ENCODE measurements around the gene SMPD2. TPM values are rescaled to one million over a fixed set of nuclear protein-coding genes. Genes with fewer than 3 reads are reported as not detected.

The SMPD2 gene
- total and polyA plus RNA-seq, 5 experiments from 2014 or later: 5.8 to 16.3 (median 8.2) TPM

DNA sequence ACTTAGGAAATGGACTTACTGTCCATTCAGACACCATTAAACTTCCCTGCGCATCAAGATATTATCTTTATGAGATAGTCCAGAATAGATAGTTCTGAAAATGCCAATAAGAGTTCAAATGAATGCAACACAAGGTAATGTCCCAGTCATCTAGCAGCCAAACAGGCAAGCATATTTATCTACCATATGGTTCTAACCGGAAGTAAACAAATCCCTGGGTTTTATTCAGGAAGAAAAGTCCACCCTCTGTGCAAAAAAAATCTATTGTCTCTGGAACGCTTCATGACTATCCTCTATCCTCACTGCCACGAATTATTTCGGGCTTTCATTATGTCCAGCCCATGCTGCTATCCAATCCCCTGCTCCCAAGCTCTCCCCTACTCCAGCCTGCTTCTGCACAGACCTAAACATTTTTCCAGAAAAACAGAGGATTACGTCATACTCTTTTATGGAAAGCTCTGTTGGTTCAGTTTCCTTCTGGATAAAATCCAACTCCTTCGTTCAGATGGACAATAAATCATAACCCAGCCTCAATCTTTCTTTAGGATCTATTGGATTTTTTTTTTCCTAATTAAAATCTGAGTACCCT, 11.5 kb upstream of the SMPD2 start:
- H3K9me3 Mint-ChIP-seq: no peaks in the 10 kb centered on the region
- H3K4me3 Mint-ChIP-seq: no peak overlapping the region
- no peak overlapping the region for H3K27ac Mint-ChIP-seq
- peaks cover 0 to 4% (median 0%) of the 10 kb centered on the region in 4 donors for H3K4me1 Mint-ChIP-seq
- peaks cover 0 to 2% (median 0%) of the 10 kb centered on the region in 5 donors for H3K27me3 Mint-ChIP-seq
- DNase-seq (no peak), ATAC-seq (no peak)
- H3K36me3 Mint-ChIP-seq: no peaks in the 10 kb centered on the region
- POLR2A ChIA-PET: no interaction called here

DNA sequence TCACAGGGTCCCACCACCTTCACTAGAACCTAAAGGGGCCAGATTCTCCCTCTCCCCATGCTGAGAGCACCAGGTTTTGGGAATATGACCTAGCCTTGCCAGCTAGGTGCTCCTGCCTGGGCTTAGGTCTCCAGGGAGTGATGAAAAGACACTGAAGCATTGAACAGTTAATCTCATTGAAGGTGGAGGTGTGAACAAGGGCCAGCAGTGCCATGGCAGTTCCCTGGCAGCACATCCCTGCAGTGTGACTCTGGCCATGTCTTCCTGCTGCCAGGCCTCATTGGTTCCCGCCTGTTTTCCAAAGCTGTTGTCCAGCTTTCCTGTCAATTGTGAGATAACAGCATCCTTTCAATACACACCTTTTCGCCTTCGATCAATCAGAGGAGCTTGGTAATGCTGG, 11.0 kb upstream of the SMPD2 start:
- ATAC-seq (no peak), DNase-seq (no peak)
- Mint-ChIP-seq H3K4me1 (peaks cover 0 to 4% (median 0%) of the 10 kb centered on the region in 4 donors), H3K36me3 (no peaks in the 10 kb centered on the region), H3K27me3 (peaks cover 0 to 2% (median 0%) of the 10 kb centered on the region in 5 donors), H3K9me3 (no peaks in the 10 kb centered on the region), H3K4me3 (no peak overlapping the region), H3K27ac (no peak overlapping the region)
- POLR2A ChIA-PET: no interaction called here

DNA sequence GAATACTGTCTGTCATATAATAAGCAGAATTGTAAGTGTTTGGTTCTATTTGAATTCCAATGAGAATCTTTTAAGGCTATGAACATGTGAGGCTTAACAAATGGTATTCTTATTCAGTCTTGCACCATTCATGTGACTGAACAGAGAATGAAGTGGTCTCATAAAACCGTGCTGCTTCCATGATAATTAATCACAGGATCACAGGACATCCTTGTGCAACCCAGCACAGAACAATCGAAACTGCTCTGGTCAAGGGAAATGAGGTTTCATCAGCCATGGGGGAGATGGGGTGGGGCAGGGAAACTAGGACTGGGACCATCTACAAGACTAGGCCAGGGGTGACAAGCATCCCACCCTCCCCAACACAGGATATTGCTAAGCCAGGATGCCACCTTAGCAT, 6.1 kb upstream of the SMPD2 start:
- ATAC-seq: no peak
- H3K36me3 Mint-ChIP-seq: no peaks in the 10 kb centered on the region
- H3K9me3 Mint-ChIP-seq: no peaks in the 10 kb centered on the region

DNA sequence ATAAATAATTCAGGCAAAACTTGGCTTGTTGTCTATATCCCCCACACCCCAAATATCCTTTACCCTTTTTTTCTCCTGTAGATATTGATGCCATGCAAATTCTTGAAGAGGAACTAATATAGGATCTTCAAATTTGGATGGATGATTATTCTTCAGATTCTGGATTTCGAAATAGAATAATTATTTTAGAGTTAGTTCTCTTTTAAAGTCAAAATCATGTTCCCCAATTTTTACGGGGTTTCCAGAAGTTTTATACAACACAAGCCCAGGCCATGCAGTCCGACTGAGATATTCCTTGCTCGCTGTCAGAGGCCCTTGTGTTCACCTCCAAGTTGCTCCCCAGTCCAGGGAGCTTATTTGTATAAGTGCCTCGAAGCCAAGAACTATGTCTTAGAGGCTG, 4.5 kb upstream of the SMPD2 start:
- Mint-ChIP-seq H3K27me3 (no peaks in the 10 kb centered on the region), H3K4me3 (no peak overlapping the region), H3K27ac (no peak overlapping the region), H3K36me3 (no peaks in the 10 kb centered on the region), H3K9me3 (no peaks in the 10 kb centered on the region), H3K4me1 (peaks cover 1 to 5% (median 3%) of the 10 kb centered on the region in 4 donors)
- ATAC-seq: no peak
- POLR2A ChIA-PET: interaction anchor here (1.4 kb wide), 1 partner anchor 54 kb away, joined by 3 read pairs; the partner anchor contains the start of gene CD164
- DNase-seq: no peak

More for the DNA sequence above, 6.1 kb upstream of the SMPD2 start:
- no peak for DNase-seq
- Mint-ChIP-seq H3K4me3 (peak overlapping the region in 1 of 10 donors; percentile 20), H3K27ac (no peak overlapping the region), H3K27me3 (no peaks in the 10 kb centered on the region), H3K4me1 (peaks cover 0 to under 1% (median 0%) of the 10 kb centered on the region in 4 donors)
- POLR2A ChIA-PET: no interaction called here

DNA sequence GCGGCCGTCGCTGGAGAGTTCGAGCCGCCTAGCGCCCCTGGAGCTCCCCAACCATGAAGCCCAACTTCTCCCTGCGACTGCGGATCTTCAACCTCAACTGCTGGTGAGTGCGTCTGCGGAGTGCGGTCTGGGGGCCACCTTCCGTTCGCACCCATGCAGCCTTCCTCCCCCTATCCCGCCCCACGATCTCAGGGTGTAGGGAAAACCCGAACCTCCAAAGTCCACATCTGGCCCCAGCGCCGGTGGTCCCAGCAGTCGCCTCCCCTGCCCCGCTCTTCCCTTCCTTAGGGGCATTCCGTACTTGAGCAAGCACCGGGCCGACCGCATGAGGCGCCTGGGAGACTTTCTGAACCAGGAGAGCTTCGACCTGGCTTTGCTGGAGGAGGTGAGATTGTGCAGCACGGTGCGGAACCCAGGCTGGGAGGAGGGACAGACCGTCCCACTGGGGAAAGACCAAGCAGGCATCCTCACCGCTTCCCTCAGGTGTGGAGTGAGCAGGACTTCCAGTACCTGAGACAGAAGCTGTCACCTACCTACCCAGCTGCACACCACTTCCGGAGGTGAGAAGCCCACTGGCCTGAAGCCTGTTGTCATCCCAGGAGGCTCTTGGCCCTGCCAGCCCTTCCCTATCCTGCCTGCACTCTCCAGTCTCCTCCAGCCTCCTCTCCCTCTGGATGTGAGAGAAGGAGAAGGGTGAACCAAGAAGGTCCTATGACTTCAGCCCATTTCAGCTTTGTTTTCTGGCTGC, 719 bp downstream of the SMPD2 start:
- H3K27ac Mint-ChIP-seq: peak overlapping the region; percentile 78 to 98 (median 96)
- H3K36me3 Mint-ChIP-seq: peaks cover 0 to 13% (median 0%) of the 10 kb centered on the region in 3 donors
- ATAC-seq (peak; percentile 28 to 57), DNase-seq (peak in 6 of 10 donors; percentile 42 to 74 (median 54))
- no peaks in the 10 kb centered on the region for H3K9me3 Mint-ChIP-seq
- no peaks in the 10 kb centered on the region for H3K27me3 Mint-ChIP-seq
- peak overlapping the region; percentile 89 to 97 (median 93) for H3K4me3 Mint-ChIP-seq
- peaks cover 22 to 36% (median 30%) of the 10 kb centered on the region in 4 donors for H3K4me1 Mint-ChIP-seq
- POLR2A ChIA-PET: interaction anchor here (0.5 to 6.8 kb wide), 14 partner anchors 12 to 1533 kb away, joined by 3 to 131 read pairs (median 6); partner anchors contain the start of genes CD164, MICAL1 and ZBTB24

DNA sequence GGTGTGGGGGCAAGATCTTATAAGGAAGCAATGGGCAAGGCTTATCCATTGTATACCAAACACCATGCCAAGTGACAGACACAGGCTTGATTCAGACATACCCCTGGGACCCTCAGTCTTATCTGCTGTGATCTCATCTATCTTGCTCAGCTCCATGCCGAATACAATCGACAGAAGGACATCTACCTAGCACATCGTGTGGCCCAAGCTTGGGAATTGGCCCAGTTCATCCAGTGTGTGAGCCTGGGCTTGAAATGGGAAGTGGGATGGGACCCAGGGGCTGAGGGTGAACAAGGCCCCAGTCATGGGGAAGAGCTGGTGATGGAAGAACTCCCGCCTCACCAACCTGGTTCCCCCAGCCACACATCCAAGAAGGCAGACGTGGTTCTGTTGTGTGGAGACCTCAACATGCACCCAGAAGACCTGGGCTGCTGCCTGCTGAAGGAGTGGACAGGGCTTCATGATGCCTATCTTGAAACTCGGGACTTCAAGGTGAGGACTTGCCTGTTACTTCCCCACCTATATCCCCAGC, 1.9 kb downstream of the SMPD2 start:
- no peak for DNase-seq
- H3K27ac Mint-ChIP-seq: peak overlapping the region; percentile 78 to 98 (median 96)

DNA sequence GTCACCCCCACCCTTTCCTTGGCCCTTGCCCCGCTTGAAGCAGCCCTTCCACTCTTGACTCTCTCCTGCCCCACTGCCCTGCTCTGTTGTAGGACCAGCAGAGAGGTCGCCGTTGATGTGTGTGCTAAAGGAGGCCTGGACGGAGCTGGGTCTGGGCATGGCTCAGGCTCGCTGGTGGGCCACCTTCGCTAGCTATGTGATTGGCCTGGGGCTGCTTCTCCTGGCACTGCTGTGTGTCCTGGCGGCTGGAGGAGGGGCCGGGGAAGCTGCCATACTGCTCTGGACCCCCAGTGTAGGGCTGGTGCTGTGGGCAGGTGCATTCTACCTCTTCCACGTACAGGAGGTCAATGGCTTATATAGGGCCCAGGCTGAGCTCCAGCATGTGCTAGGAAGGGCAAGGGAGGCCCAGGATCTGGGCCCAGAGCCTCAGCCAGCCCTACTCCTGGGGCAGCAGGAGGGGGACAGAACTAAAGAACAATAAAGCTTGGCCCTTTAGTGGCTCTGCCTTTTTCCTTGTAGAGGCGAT, 3.0 kb downstream of the SMPD2 start:
- Mint-ChIP-seq H3K36me3 (peaks cover 0 to 17% (median 0%) of the 10 kb centered on the region in 3 donors), H3K27me3 (no peaks in the 10 kb centered on the region), H3K4me1 (peaks cover 30 to 53% (median 42%) of the 10 kb centered on the region in 4 donors), H3K9me3 (no peaks in the 10 kb centered on the region), H3K4me3 (peak overlapping the region in 1 of 10 donors; percentile 26), H3K27ac (peak overlapping the region; percentile 43 to 98 (median 81))
- POLR2A ChIA-PET: interaction anchor here (0.9 to 6.8 kb wide), 4 partner anchors 10 to 61 kb away, joined by 4 to 131 read pairs (median 36); partner anchors contain the start of genes CD164 and MICAL1
- DNase-seq (no peak), ATAC-seq (no peak)

More for the DNA sequence above, 1.9 kb downstream of the SMPD2 start:
- peaks cover 24 to 42% (median 33%) of the 10 kb centered on the region in 4 donors for H3K4me1 Mint-ChIP-seq
- no peaks in the 10 kb centered on the region for H3K9me3 Mint-ChIP-seq
- POLR2A ChIA-PET: interaction anchor here (1.5 to 6.8 kb wide), 3 partner anchors 11 to 60 kb away, joined by 6 to 131 read pairs (median 68); partner anchors contain the start of genes CD164, MICAL1 and ZBTB24
- H3K4me3 Mint-ChIP-seq: peak overlapping the region; percentile 77 to 97 (median 92)
- ATAC-seq: no peak
- H3K27me3 Mint-ChIP-seq: no peaks in the 10 kb centered on the region
- peaks cover 0 to 17% (median 0%) of the 10 kb centered on the region in 3 donors for H3K36me3 Mint-ChIP-seq

DNA sequence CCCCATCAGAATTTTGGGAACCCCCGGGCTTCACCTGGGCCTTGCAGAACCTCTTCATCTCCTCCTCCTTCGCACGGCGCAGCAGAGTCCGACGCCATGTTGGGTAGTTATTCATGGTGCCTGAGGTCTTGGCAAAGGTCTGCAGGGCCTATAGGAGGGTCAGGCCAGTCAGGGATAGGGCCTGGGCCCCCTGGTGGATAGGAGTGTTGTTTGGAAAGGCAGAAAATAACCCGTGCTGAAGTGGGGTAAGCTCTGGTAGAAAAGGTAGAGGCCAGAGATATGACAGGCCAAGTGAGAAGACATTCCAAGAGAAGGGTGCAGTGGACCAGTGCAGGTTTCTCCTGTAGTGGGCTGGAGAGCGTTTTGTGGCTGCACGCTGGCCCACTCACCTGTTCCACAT, 4.9 kb downstream of the SMPD2 start:
- H3K36me3 Mint-ChIP-seq: peaks cover 0 to 17% (median 0%) of the 10 kb centered on the region in 3 donors
- H3K27me3 Mint-ChIP-seq: no peaks in the 10 kb centered on the region
- ATAC-seq (no peak), DNase-seq (no peak)
- H3K4me1 Mint-ChIP-seq: peaks cover 39 to 70% (median 55%) of the 10 kb centered on the region in 4 donors
- H3K4me3 Mint-ChIP-seq: no peak overlapping the region
- no peaks in the 10 kb centered on the region for H3K9me3 Mint-ChIP-seq
- POLR2A ChIA-PET: interaction anchor here (0.5 to 6.8 kb wide), 4 partner anchors 8 to 63 kb away, joined by 3 to 131 read pairs (median 36); partner anchors contain the start of genes CD164 and MICAL1
- peak overlapping the region in 9 of 10 donors; percentile 43 to 86 (median 64) for H3K27ac Mint-ChIP-seq

DNA sequence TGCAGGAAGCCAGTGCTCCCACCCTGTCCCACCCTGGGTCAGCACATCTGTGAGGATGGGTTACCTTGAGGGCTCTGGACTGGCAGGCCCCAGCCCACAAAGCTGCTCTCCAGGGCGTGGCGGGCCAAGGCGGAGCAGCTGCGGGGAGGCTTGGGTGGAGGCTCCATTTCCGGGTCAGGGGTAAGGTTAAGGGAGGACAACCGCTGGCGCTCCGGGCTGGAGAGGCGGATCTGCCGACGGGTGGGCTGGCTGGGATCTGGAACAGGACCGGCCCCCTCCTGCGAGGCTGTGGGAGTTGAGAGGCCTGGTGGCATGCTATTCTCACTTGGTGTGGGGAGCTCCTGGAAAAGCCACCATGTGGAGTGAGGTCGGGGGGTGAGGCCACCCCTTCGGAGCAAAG, 5.5 kb downstream of the SMPD2 start:
- ATAC-seq: no peak
- no peak for DNase-seq
- Mint-ChIP-seq H3K27me3 (no peaks in the 10 kb centered on the region), H3K36me3 (peaks cover 0 to 22% (median 0%) of the 10 kb centered on the region in 3 donors), H3K4me1 (peaks cover 42 to 75% (median 61%) of the 10 kb centered on the region in 4 donors), H3K4me3 (peak overlapping the region in 1 of 10 donors; percentile 51), H3K27ac (peak overlapping the region in 8 of 10 donors; percentile 10 to 86 (median 53)), H3K9me3 (no peaks in the 10 kb centered on the region)
- POLR2A ChIA-PET: interaction anchor here (1.5 to 1.7 kb wide), 2 partner anchors 10 to 63 kb away, joined by 4 to 5 read pairs; partner anchors contain the start of gene MICAL1

DNA sequence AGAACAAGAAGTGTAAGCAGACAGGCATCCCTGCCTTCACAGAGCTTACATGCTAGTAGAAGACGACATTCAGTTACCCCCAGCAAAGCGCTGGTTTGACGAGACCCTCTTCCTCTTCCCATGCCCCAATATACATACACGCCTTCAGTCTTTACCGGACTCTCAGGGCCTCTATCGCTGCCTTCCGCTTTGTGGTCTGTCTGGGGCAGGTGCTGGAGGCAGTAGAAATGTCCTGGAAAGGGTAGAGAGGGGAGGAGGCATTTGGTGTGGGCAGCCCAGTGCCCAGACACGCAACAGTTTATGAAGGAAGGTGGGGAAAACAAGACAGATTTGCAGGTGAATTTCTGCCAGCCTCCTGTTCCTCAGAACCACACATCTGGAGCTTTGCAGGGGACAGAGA, 6.0 kb downstream of the SMPD2 start:
- no peak for ATAC-seq
- no peak for DNase-seq
- Mint-ChIP-seq H3K4me3 (peak overlapping the region in 1 of 10 donors; percentile 76), H3K27me3 (no peaks in the 10 kb centered on the region), H3K4me1 (peaks cover 37 to 71% (median 58%) of the 10 kb centered on the region in 4 donors), H3K36me3 (peaks cover 0 to 22% (median 0%) of the 10 kb centered on the region in 3 donors), H3K27ac (peak overlapping the region; percentile 10 to 86 (median 60)), H3K9me3 (no peaks in the 10 kb centered on the region)
- POLR2A ChIA-PET: interaction anchor here (1.5 to 1.7 kb wide), 2 partner anchors 9 to 63 kb away, joined by 4 to 5 read pairs; partner anchors contain the start of gene MICAL1

DNA sequence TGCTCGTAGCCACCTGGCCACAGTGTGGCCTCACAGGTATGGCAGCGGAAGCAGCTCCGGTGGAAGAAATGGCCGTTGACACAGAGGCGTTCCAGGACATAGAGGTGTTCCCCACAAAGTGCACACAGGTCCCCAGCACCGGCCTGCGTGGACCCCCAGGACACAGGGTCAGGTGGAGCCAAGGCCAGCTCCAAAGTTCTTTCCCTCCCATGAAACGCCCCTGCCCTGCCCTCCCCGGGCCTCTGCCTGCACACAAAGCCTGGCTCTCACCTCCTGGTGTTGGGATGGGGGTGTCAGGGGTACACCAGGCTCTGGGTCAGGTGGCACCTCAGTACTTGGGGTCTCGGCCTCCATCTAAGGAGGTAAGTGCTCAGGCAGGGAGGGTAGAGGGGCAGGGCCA, 6.6 kb downstream of the SMPD2 start:
- DNase-seq (no peak), ATAC-seq (no peak)
- Mint-ChIP-seq H3K27ac (peak overlapping the region in 2 of 10 donors; percentile 49 to 92), H3K4me1 (peaks cover 34 to 65% (median 58%) of the 10 kb centered on the region in 4 donors), H3K27me3 (no peaks in the 10 kb centered on the region), H3K9me3 (no peaks in the 10 kb centered on the region), H3K4me3 (no peak overlapping the region), H3K36me3 (peaks cover 0 to 26% (median 1%) of the 10 kb centered on the region in 3 donors)
- POLR2A ChIA-PET: interaction anchor here (1.5 to 1.7 kb wide), 2 partner anchors 9 to 64 kb away, joined by 4 to 5 read pairs; partner anchors contain the start of gene MICAL1

Measured in naive thymus-derived CD8-positive, alpha-beta T cell (primary cell).